Measurements from ENCODE around the gene PLCL1. TPM values are rescaled to one million over a fixed set of nuclear protein-coding genes. Genes with fewer than 3 reads are reported as not detected.

The PLCL1 gene
- polyA plus RNA-seq, 1 of the 3 experiments (the other 2 are of a cell fraction) = 7.7 TPM

DNA sequence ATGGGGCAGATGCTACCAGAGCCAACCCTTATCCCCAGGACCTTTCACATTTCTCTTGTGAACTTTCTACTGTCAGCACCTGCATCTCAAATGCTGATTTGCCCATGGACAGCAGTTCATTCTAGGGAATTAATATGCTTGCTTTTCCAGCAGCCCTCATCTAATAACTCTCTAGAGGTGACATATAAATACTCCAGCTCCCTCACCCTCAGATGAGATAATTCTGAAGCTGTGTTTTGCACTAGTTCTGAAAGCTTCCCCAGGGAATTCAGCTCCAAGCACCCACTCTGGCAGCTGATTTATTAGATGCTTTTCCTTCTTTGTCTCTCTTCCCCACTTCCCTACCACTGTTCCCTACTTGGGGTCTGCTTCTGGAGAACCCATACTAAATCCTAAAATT is 62.1 kb downstream of the PLCL1 start:
- Histone ChIP-seq H3K27ac (ENCODE audit: low read depth in 2 of 2, low read length in 1 of 2) (no peak overlapping the region), H3K36me3 (replicated peaks in 1 of 2; ENCODE audit: control insufficient read depth in 1 of 2, insufficient read depth in 2 of 2, low read length in 1 of 2) (peaks cover 0 to 8% of the 10 kb centered on the region in 2 experiments), H3F3A (replicated peaks; ENCODE audit: insufficient read depth) (peaks cover 26% of the 10 kb centered on the region), H4K20me1 (ENCODE audit: insufficient read depth) (no peaks in the 10 kb centered on the region), H3K9ac (no peak overlapping the region), H3K4me3 (ENCODE audit: low read depth in 2 of 2, low read length in 1 of 2) (no peak overlapping the region), H3K79me2 (ENCODE audit: insufficient read depth) (peaks cover 39% of the 10 kb centered on the region), H2AFZ (ENCODE audit: low read depth) (no peak overlapping the region), H3K27me3 (ENCODE audit: insufficient read depth) (no peaks in the 10 kb centered on the region), H3K9me3 (no peaks in the 10 kb centered on the region), H3K4me1 (ENCODE audit: control insufficient read depth in 1 of 2, insufficient read depth in 2 of 2, low read depth in 1 of 2, low read length in 1 of 2) (peaks cover 5 to 23% of the 10 kb centered on the region in 2 experiments; a peak in 2 of 4 replicates), H3K4me2 (no peak overlapping the region), H3K9me2 (no peaks in the 10 kb centered on the region)
- CTCF ChIA-PET = interaction anchor here (0.9 to 1.9 kb wide), 5 partner anchors 10 to 261 kb away, joined by 3 to 7 read pairs (median 4); no protein-coding TSS in a partner anchor
- POLR2A ChIA-PET = no interaction called here
- DNase-seq = no peak
- TF ChIP-seq YY1 (IDR thresholded peaks at IDR 0.05; ENCODE audit: low read depth) = no peak
- TF ChIP-seq, protein P1, sequence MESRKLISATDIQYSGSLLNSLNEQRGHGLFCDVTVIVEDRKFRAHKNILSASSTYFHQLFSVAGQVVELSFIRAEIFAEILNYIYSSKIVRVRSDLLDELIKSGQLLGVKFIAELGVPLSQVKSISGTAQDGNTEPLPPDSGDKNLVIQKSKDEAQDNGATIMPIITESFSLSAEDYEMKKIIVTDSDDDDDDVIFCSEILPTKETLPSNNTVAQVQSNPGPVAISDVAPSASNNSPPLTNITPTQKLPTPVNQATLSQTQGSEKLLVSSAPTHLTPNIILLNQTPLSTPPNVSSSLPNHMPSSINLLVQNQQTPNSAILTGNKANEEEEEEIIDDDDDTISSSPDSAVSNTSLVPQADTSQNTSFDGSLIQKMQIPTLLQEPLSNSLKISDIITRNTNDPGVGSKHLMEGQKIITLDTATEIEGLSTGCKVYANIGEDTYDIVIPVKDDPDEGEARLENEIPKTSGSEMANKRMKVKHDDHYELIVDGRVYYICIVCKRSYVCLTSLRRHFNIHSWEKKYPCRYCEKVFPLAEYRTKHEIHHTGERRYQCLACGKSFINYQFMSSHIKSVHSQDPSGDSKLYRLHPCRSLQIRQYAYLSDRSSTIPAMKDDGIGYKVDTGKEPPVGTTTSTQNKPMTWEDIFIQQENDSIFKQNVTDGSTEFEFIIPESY (IDR thresholded peaks at IDR 0.05; ENCODE audit: borderline replicate concordance, low read depth) = no peak
- TF ChIP-seq RXRA (IDR thresholded peaks at IDR 0.05; ENCODE audit: borderline replicate concordance, low read depth) = no peak
- no peak for TF ChIP-seq POLR2AphosphoS5 (IDR thresholded peaks at IDR 0.05; ENCODE audit: low read depth, low read length)
- TF ChIP-seq RFX5 (IDR thresholded peaks at IDR 0.05; ENCODE audit: low read length) = no peak
- TF ChIP-seq JUND (IDR thresholded peaks at IDR 0.05) = no peak
- TF ChIP-seq SMC3 (IDR thresholded peaks at IDR 0.05; ENCODE audit: low read depth, low read length) = no peak
- TF ChIP-seq, protein P2, sequence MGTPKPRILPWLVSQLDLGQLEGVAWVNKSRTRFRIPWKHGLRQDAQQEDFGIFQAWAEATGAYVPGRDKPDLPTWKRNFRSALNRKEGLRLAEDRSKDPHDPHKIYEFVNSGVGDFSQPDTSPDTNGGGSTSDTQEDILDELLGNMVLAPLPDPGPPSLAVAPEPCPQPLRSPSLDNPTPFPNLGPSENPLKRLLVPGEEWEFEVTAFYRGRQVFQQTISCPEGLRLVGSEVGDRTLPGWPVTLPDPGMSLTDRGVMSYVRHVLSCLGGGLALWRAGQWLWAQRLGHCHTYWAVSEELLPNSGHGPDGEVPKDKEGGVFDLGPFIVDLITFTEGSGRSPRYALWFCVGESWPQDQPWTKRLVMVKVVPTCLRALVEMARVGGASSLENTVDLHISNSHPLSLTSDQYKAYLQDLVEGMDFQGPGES (IDR thresholded peaks at IDR 0.05; ENCODE audit: low read depth, low read length) = no peak
- TF ChIP-seq CHD2 (IDR thresholded peaks at IDR 0.05; ENCODE audit: low read length, partially characterized antibody) = no peak
- no peak for TF ChIP-seq NRF1 (IDR thresholded peaks at IDR 0.05; ENCODE audit: low read depth, low read length)
- TF ChIP-seq, protein P3, sequence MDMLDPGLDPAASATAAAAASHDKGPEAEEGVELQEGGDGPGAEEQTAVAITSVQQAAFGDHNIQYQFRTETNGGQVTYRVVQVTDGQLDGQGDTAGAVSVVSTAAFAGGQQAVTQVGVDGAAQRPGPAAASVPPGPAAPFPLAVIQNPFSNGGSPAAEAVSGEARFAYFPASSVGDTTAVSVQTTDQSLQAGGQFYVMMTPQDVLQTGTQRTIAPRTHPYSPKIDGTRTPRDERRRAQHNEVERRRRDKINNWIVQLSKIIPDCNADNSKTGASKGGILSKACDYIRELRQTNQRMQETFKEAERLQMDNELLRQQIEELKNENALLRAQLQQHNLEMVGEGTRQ (IDR thresholded peaks at IDR 0.05; ENCODE audit: borderline replicate concordance, low read depth, low read length) = no peak
- no peak for TF ChIP-seq FOSL2 (IDR thresholded peaks at IDR 0.05; ENCODE audit: borderline replicate concordance, low read depth)
- no peak for TF ChIP-seq EP300 (IDR thresholded peaks at IDR 0.05; ENCODE audit: borderline replicate concordance in 1 of 2, low read depth in 1 of 2, low read length in 1 of 2)

- Histone ChIP-seq H3K27ac (ENCODE audit: low read depth in 2 of 2, low read length in 1 of 2) (no peak overlapping the region), H3K9me2 (no peaks in the 10 kb centered on the region), H3K4me2 (no peak overlapping the region), H3K27me3 (ENCODE audit: insufficient read depth) (no peaks in the 10 kb centered on the region), H3K36me3 (replicated peaks in 1 of 2; ENCODE audit: control insufficient read depth in 1 of 2, insufficient read depth in 2 of 2, low read length in 1 of 2) (peaks cover 0 to 8% of the 10 kb centered on the region in 2 experiments), H2AFZ (ENCODE audit: low read depth) (no peak overlapping the region), H3K9me3 (no peaks in the 10 kb centered on the region), H3K79me2 (ENCODE audit: insufficient read depth) (peaks cover 39% of the 10 kb centered on the region), H3K4me1 (ENCODE audit: control insufficient read depth in 1 of 2, insufficient read depth in 2 of 2, low read depth in 1 of 2, low read length in 1 of 2) (peaks cover 7 to 23% of the 10 kb centered on the region in 2 experiments; a peak in 3 of 4 replicates), H3K4me3 (ENCODE audit: low read depth in 2 of 2, low read length in 1 of 2) (no peak overlapping the region), H3K9ac (no peak overlapping the region), H4K20me1 (ENCODE audit: insufficient read depth) (no peaks in the 10 kb centered on the region), H3F3A (replicated peaks; ENCODE audit: insufficient read depth) (peaks cover 22% of the 10 kb centered on the region)
- no peak for DNase-seq
- POLR2A ChIA-PET = no interaction called here
- CTCF ChIA-PET = interaction anchor here (0.9 to 1.5 kb wide), 3 partner anchors 10 to 117 kb away, joined by 3 to 4 read pairs (median 3); no protein-coding TSS in a partner anchor
- no peak for TF ChIP-seq ELF1 (IDR thresholded peaks at IDR 0.05)
- TF ChIP-seq EZH2phosphoT487 (IDR thresholded peaks at IDR 0.05; ENCODE audit: borderline replicate concordance, low read depth) = no peak
- no peak for TF ChIP-seq YY1 (IDR thresholded peaks at IDR 0.05; ENCODE audit: low read depth)
- TF ChIP-seq, protein P3 (IDR thresholded peaks at IDR 0.05; ENCODE audit: borderline replicate concordance, low read depth, low read length) = no peak
- TF ChIP-seq FOXJ3 (CRISPR knock-in tag; IDR thresholded peaks at IDR 0.05) = no peak
- no peak for TF ChIP-seq PBX3 (IDR thresholded peaks at IDR 0.05)
- TF ChIP-seq, protein P1 (IDR thresholded peaks at IDR 0.05; ENCODE audit: borderline replicate concordance, low read depth) = no peak
- TF ChIP-seq RFX5 (IDR thresholded peaks at IDR 0.05; ENCODE audit: low read length) = no peak
- 85% methylated on average over 2 of the region's 2 CpGs for WGBS (ENCODE audit: low lambda C conversion rate)
Measured at GRCh38 chr2:197867033-197867432, 62.6 kb downstream of the PLCL1 start.

Measured in SK-N-SH (cell line).